SK-MEL-5 (cell line): Measurements from ENCODE around the gene NFASC. TPM values are rescaled to one million over a fixed set of nuclear protein-coding genes. Genes with fewer than 3 reads are reported as not detected.

Experiments used
- DNase-seq: peaks from one replicate; pipeline ENCODE4 v3.0.0-alpha.2; 2016; ENCODE audit warnings: low read depth, low spot score
- in situ Hi-C: cut with HindIII; loops from 2 replicates; pipeline ENCODE4 v1.10.0; 2016; ENCODE audit warnings: low sequenced_read_pairs, high pct_unique_total_duplicates, low pct_unique_long_range_greater_than_20kb
- total RNA-seq: library from RNA; depleted of rRNA; stranded (reverse); fragments of >200 nt; shearing (Covaris generic); gene quantifications from 2 replicates; pipeline ENCODE4 v1.2.3, GENCODE V29; 2014

NFASC gene
- total RNA-seq, 1 experiment from 2014 or later, result 1.7 TPM

DNA sequence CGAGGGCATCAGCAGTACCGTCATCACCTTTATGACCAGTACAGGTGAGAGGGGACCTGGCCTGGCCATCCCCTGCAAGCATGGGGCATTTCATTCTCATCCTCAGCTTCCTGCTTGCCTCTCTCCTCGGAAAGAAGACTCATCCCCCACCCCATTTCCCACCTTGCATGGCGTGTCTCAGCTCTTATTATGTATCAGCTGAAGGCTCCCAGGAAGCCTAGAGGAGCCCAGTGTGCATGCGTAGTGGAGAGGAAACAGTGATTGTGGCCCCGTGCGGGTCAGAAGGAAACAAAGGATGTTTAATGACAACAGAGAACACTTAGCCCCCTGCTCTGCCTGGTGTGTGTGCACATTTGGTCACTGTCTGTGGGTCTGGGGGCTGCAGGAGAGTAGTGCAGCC, 132.0 kb downstream of the NFASC start:
- in situ Hi-C loops, result no loop called here
- DNase-seq, result no peak

DNA sequence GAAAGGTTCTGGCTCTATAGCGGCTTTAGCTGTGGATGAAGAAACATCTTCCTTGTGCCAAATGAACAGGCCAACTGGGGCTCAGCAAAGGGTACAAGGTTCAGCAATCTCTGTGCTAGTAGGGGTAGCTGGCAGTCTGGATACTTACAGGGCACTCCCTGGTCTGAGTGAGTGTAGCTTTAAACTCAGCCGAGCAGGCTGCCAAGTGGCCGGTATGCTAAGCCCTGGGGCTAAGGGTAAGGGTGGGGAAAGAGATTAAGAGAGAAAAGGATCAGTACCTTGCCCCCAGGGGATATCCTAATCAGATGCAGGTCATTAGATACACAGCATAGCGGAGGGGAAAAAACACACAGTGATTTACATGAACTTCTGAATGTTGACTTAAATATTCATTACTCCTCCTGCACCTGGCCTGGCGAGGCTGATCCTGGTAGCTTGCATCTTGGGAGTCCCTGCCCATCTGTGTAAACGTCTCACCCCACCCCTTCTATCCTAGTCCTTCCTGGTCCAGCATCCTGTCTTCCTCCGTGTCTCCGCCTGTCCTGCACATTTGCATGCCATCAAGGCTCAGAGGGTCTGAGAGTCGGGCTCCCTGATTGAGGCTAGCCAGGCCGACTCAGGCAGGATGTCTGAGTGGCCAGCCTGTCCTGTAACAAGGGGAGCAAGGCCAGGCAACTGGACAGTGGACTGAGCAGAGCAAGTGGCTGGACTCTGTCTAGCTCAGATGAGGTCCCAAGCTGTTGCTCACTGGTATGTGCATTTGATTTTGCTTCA, 132.9 kb downstream of the NFASC start:
- no peak for DNase-seq
- in situ Hi-C loops, result no loop called here

DNA sequence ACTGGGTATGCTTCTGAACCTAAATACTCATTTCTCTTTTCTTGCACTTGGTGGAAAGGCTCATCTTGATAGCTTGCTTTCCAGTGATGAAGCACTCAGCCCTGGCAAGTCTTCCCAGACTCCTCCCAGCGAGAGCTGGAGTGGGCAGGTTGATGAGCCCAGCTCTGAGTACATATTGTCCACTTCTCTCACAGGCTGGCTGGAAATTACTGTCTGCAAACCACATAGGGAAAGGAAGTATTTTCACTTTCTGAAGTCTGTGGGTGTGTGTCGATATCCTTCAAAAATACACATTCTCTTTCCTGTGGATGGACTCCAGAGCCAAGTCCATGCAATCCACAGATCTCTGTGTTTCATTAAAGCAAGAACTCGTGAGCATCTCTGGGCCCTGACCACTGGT, 133.7 kb downstream of the NFASC start:
- in situ Hi-C loops, result no loop called here
- no peak for DNase-seq

DNA sequence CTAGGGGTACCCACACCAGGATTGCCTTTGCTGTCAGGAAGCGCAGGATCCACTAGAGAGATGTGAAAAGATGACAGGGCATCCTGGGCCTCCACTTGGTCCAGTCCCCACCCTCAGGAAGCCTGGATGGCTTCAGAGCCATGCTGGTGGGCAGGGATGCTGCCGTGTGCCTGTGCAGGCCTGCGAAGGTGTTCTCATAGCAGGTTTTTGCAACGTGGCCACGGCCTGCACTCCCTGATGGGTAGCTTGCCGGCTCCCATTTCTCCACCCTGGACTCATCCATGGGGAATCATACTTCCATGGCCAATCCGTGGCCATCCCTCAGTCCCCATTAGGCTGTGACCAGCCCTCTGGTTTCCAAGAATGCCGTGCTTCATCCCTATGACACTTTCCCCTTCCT, 138.2 kb downstream of the NFASC start:
- in situ Hi-C loops, result no loop called here
- DNase-seq, result no peak

DNA sequence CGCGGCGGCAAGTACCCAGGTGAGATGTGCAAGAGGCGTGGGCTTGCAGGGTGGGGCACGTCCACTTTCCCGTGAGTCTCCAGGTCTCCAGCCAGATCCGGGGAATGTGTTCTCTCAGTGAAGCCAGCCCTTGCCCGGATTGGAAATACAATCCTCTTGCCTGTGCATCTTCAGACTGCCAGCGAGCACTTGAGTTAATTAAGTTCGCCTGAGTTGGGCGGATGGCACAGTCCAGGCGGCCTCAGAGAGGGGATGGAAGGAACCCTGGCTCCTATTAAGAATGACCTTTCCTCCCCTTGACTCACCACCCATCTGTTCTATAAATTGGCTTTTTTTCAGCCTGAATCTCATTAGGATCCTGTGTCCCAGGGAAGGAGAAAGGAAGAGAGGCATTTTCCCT, 139.0 kb downstream of the NFASC start:
- in situ Hi-C loops, result no loop called here
- no peak for DNase-seq

DNA sequence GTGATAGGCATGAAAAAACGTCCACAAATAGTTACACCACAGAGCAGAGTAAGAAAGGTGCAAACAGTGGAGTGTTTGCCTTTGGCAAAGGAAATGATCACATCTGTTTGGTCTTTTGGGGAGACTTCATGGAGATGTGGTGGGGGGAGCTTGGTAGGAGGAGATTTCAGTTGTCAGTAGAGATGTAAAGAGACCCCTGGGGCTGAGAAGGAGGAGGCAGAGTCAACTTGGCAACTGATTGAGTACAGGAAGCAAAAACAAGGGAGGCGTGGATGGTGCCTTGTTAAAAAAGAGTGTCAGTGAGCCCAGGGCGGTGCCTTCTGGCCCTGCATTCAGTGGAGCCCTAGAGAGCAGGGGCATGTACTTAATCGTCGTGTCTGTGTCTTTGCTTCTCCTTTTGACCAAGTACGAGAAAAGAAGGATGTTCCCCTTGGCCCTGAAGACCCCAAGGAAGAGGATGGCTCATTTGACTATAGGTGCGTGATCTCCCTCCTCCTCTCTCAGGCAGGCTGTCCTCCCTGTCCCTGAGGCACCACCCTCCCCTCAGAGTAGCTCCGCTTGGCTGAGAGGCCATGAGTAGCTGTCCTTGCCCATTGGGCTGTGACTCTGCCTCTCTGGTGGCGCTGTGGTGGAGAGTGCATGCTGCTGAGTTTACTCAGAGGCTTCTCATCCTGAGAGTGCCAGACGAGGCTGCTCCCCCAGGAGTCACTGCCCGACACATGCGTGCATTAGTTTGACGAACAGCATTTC, 141.9 kb downstream of the NFASC start:
- in situ Hi-C loops, result no loop called here
- no peak for DNase-seq

DNA sequence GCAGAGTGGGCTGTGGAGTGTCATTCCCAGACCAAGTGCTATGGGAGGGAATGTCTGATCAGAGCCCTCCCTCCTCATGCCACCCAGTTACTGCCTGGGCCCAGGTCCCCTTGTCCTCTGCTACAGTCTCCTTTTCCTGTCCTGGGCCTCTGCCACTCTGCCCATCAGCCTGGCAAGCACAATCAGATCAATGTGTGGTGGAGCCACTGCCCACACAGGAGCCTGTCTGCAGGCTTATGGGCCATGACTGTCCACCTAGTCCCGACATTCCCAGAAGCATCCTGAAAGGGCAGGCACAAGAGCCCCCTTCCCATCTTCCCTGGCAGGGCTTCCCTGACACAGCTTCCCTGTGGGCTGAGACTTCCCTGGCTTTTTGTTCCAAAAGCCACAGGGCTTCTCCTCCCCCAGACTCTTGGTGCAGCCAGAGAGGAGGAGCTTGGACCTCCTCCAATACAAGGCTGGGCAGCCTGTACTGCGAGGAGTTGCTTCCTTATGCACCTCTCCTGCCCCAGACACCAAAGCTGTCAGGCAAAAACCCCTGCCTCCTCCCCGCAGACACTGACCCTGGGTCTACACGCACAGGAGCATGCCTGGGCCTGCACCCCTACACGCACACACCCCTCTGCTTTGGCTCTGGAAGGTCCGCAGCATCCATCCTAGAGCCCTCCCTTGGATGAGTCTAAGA, 143.2 kb downstream of the NFASC start:
- no peak for DNase-seq

DNA sequence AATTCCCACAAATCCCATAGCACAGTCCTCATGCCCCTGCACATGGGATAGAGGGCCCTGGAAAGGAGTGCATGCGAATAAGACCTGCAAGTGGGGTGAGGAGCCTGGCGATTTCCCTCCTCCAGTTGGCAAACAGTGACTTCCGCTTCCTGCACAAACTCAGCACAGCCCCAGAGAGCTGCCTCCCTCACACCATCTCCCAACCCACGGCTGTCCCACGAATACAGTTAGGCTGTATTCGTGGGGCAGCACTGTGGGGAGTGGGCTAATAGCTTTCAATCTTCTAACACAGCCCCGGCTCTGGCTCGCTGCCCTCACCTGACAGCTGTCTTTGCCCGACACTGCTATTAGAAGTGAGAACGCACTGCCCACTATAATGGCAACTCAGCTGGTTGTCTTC, 144.1 kb downstream of the NFASC start:
- in situ Hi-C loops, result no loop called here
- no peak for DNase-seq

More for the DNA sequence above, 143.2 kb downstream of the NFASC start:
- in situ Hi-C loops, result no loop called here

DNA sequence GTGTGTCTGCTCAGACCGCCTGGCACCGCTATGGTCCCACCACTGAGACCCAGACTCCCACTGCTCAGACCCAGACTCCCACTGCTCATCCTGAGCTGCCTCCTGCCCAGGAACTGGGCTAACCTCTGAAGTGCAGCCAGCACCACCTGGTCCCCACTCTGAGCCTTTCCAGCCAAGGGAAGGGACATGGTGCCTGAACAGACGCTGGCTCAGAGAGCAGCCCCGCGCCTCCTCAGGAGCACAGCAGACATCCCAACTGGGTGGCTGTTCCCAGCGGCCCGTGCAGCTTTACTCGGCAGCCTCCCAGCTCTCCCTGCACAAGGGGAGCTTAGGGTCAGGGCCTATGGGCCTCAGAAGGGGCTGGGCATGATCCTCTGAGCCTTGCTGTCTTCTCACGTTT, 144.6 kb downstream of the NFASC start:
- in situ Hi-C loops, result no loop called here
- no peak for DNase-seq

DNA sequence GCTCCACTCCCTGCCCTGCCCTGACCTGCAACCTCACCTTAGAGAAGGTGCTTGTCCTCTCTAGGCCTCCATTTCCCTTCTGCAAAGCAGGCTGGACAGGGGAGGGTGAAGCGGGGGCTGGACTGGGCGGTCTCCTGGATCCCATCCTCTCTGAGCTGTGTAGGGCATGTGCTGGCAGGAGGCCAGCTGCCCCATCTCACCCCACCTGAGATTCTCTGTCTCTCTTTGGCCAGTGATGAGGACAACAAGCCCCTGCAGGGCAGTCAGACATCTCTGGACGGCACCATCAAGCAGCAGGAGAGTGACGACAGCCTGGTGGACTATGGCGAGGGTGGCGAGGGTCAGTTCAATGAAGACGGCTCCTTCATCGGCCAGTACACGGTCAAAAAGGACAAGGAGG, 145.4 kb downstream of the NFASC start:
- no peak for DNase-seq

DNA sequence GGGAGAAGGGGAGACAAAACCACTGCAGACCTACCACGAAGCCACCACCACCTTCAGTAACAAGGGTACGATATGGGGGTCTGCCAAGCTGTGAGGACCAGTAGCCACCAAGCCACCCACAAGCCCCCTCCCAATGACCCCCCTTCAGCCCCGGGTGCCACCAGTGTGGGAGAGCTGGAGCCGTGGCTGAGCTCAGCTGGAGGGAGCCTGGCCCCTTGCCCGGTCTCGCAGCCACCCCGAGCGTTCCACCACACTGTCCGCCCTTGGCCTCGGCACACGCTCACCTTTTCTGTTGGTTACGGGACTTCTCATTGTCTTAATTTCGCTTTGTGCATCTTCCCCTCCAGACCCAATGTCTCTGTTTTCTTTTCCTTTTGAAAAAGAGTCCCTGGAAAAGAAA, 145.9 kb downstream of the NFASC start:
- DNase-seq, result no peak
- in situ Hi-C loops, result no loop called here

More for the DNA sequence above, 145.4 kb downstream of the NFASC start:
- in situ Hi-C loops, result no loop called here

DNA sequence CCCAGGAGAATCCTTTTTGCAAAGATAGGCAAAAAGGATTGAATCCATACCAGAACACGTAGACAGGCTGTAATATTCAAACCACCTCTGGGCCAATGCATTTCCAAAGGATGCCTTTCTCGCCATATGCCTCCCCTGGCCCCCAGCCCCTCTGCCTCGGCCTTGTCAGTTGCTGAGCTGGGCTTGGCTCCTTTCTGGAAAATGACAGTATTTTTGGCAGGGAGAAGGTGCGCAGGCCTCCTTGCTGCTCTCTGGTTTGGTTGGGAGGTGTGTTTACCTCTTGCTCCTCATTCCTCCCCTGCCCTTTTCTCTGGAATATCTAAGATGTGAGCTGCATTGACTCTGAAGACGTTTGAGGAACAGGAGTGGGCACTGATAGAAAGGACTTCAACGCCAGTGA, 146.3 kb downstream of the NFASC start:
- in situ Hi-C loops, result no loop called here

DNA sequence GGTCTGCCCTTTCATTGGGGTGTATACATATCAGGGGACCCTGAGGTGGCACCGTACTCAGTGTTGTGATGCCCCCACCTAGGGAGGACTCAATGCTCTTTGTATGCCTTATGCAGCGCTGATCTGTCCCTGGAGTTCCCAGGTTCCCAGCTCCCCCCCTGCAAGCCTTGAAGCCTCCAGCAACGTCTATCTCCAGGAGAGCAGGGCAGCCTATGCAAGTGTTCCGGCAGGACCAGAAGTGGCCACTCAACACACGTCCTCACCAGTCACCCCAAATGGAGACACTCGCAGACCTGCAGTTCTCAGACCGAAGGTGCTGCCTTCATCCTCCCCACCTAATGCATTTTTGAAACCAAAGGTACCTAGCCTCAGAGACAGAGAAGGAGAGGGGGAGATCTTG, 147.1 kb downstream of the NFASC start:
- no peak for DNase-seq
- in situ Hi-C loops, result no loop called here

More for the DNA sequence above, 146.3 kb downstream of the NFASC start:
- no peak for DNase-seq

DNA sequence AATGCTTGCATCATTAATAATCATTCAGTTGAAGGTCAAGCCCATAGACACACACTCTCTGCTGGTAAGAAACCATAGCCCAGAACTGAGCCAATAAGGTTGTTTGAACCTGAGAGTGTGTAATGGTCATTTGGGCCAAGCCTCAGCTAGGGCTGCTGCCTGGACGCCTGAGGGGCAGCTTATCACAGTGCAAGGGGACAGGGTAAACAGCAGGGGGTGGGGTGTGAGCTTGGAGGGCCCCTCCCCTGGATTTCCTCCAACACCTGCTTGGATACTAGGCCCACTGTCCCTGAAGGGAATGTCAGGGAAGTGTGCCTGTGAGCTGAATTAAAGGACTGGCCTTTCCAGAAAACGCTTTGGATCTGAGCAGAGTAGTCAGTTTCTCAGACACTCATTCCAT, 147.7 kb downstream of the NFASC start:
- no peak for DNase-seq
- in situ Hi-C loops, result no loop called here

DNA sequence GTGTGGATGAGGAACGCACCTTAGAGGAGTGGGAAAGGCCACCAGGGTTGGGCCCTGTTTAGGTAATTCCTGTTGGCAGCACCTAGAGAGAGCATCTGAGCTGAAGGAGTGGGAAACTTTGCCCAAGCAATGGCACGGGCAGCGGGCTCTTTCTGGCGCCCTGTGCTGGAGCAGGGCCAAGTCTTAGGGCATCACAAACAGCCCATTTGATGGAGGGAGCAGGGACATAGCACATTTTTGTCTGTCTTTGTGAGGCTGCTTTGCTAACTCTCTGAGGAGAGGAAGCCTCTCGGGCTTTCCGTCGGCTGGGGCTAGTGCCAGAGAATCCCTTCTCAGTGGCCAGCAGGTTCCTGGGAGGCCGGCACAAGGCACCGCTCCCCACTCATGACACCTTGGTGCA, 149.8 kb downstream of the NFASC start:
- DNase-seq, result no peak
- in situ Hi-C loops, result no loop called here

DNA sequence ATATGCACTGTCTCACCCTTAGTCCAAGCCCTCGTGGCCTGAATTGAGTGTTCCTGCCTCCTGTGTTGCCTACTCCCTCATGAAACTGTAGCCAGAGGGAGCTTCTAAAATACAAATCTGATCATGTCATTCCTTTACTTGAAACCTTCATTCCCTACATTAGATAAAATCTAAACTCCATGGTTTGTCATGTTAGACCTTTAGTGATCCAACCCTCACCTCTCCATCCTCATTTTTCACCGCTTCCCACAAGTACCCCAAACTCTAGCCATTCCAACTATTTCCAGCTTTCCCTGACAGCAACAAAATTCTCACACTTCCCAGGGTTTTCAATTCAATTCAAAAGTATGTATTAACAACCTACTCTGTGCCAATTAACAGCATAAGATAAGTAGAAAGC, 154.0 kb downstream of the NFASC start:
- no peak for DNase-seq
- in situ Hi-C loops, result no loop called here

DNA sequence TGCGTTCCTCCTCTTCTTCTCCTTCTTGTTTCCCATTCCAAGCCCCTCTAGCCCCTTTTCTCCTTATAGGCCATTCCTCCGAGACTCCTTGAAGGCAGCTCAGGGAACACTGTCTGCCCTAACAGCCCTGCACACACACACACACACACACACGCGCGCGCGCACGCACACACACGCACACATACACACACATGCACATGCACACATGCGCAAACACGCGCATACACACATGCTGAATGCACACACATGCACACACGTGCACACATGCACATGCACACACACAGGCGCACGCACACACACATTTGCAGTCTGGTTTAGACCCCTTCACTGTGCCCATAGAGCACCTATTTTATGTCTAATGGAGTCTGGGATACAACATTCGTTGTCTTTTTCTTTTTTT, 154.6 kb downstream of the NFASC start:
- no peak for DNase-seq
- in situ Hi-C loops, result no loop called here

DNA sequence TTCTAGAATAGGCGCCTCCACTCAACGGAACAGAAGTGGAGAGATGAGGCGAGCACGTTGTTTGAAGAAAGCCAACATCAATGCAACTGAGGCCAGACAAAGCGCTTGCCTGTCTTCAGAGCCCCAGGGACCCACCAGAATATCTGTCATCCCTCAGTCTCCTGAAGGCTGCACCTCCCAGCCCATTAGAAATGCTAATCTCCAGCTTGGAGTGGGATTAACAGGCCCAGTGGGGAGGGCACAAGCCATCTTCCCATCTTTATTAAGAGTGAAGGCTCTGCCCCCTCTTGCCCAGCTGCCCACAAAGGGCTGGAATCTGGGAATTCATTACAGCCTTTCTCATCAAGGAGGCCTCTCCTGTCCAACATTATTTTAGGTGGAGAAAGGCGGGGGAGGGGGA, 155.5 kb downstream of the NFASC start:
- DNase-seq, result no peak
- in situ Hi-C loops, result no loop called here

DNA sequence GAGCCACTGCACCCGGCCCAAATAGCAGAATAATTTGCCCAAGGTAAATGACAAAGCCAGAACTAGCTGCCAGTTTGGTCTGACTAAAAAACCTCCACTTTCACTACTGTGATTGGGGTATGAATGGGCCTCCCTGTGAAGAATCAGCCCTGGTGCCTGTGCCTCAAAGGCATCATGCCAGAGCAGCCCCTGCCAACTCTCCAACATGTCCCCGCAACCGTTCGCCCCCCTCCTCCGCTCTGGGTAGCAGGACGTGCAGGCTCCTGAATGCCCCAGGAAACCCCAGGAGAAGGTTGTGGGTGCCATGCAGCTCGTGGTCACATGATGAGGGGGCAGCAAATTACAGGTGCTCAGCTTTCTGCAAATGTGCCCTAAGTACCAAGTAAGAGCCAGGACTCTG, 157.7 kb downstream of the NFASC start:
- DNase-seq, result no peak
- in situ Hi-C loops, result no loop called here
